Measurements from ENCODE around the gene ACACA. TPM values are rescaled to one million over a fixed set of nuclear protein-coding genes. Genes with fewer than 3 reads are reported as not detected.
A peak's percentile ranks its signal among the peaks of the same experiment; 100 is the strongest.
"Not testable (repeated sequence)": the region's sequence is repeated elsewhere in the genome, so short reads cannot be mapped to it uniquely, and the experiment has no call there.

Gene ACACA
- total RNA-seq, 2 experiments from 2014 or later, result 58.2 to 64.4 TPM

DNA sequence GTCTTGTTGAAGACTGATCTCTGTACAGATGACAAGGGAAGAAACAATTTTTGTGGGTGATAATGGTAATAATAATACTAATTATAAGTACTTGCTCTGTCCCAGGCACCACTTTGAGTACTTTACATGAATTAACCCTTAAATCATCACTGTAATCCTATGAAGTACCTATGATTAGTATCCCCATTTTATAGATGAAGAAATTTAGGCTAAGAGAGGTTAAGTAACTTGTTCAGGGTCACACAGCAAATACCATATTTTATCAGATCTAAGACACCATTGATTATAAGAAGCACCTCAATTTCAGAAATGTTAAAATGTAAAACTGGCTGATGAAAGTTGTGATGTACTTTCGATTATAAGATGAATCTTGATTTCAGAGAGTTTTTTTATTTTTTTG, 18.6 kb upstream of the ACACA start:
- H3K4me1 Mint-ChIP-seq (ENCODE audit: low read depth), result peaks cover 13% of the 10 kb centered on the region
- CTCF ChIA-PET, result interaction anchor here (1.3 kb wide), 1 partner anchor 11 kb away, joined by 4 read pairs; no protein-coding TSS in a partner anchor
- H3K4me3 Mint-ChIP-seq, result no peak overlapping the region
- POLR2A ChIA-PET, result no interaction called here
- H3K27me3 Mint-ChIP-seq, result no peaks in the 10 kb centered on the region
- intact Hi-C loops (cut with micrococcal nuclease), result no loop called here
- H3K36me3 Mint-ChIP-seq, result peaks cover 43% of the 10 kb centered on the region
- DNase-seq, result no peak
- no peaks in the 10 kb centered on the region for H3K9me3 Mint-ChIP-seq
- H3K27ac Mint-ChIP-seq, result no peak overlapping the region

GRCh38 chr17:37422971-37423625, 16.5 kb upstream of the ACACA start:
- no peak overlapping the region for H3K4me3 Mint-ChIP-seq
- CTCF ChIA-PET, result interaction anchor here (0.8 to 1.1 kb wide), 2 partner anchors 15 to 50 kb away, joined by 3 read pairs; no protein-coding TSS in a partner anchor
- POLR2A ChIA-PET, result interaction anchor here (1.0 kb wide), 1 partner anchor 12 kb away, joined by 4 read pairs; no protein-coding TSS in a partner anchor

GRCh38 chr17:37417852-37418251, 11.2 kb upstream of the ACACA start:
- H3K4me3 Mint-ChIP-seq, result no peak overlapping the region
- ChIA-PET POLR2A (no interaction called here), CTCF (interaction anchor here (1.5 kb wide), 1 partner anchor 44 kb away, joined by 4 read pairs; no protein-coding TSS in a partner anchor)
- no peak overlapping the region for H3K27ac Mint-ChIP-seq
- H3K27me3 Mint-ChIP-seq, result no peaks in the 10 kb centered on the region
- H3K4me1 Mint-ChIP-seq (ENCODE audit: low read depth), result peaks cover 8% of the 10 kb centered on the region
- H3K36me3 Mint-ChIP-seq, result peaks cover 37% of the 10 kb centered on the region
- intact Hi-C loops (cut with micrococcal nuclease), result no loop called here
- DNase-seq, result no peak
- H3K9me3 Mint-ChIP-seq, result no peaks in the 10 kb centered on the region

More at GRCh38 chr17:37422971-37423625, 16.5 kb upstream of the ACACA start:
- Mint-ChIP-seq H3K27me3 (no peaks in the 10 kb centered on the region), H3K9me3 (no peaks in the 10 kb centered on the region), H3K27ac (no peak overlapping the region), H3K4me1 (ENCODE audit: low read depth) (no peaks in the 10 kb centered on the region), H3K36me3 (peaks cover 40% of the 10 kb centered on the region)
- intact Hi-C loops (cut with micrococcal nuclease), result no loop called here
- no peak for DNase-seq

GRCh38 chr17:37413875-37414519, 7.4 kb upstream of the ACACA start:
- Mint-ChIP-seq H3K4me1 (ENCODE audit: low read depth) (peaks cover 13% of the 10 kb centered on the region), H3K36me3 (peaks cover 43% of the 10 kb centered on the region), H3K4me3 (no peak overlapping the region), H3K9me3 (no peaks in the 10 kb centered on the region), H3K27ac (no peak overlapping the region), H3K27me3 (no peaks in the 10 kb centered on the region)
- intact Hi-C loops (cut with micrococcal nuclease), result no loop called here
- DNase-seq, result no peak
- ChIA-PET POLR2A (no interaction called here), CTCF (interaction anchor here (0.8 to 1.2 kb wide), 4 partner anchors 10 to 402 kb away, joined by 3 to 4 read pairs (median 4); no protein-coding TSS in a partner anchor)

DNA sequence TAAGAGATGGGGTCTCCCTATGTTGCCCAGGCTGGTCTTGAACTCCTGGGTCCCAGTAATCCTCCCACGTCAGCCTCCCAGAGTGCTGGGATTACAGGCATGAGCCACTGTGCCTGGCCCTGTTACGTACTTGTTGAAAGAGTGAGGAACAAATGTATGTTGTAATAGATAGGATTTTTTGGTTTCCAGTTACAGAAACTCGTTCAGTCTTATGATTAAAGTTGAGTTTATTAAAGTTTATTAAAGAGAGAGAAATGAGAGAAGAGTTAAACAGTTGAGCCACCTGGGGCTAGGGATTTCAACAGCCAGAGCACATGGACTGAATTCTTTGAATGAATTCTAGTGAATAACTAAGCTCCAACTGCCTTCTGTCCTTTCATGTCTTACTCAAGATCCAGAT, 3.7 kb upstream of the ACACA start:
- Mint-ChIP-seq H3K4me1 (ENCODE audit: low read depth) (peaks cover 26% of the 10 kb centered on the region), H3K9me3 (no peaks in the 10 kb centered on the region), H3K27ac (no peak overlapping the region), H3K36me3 (peaks cover 48% of the 10 kb centered on the region), H3K4me3 (no peak overlapping the region), H3K27me3 (no peaks in the 10 kb centered on the region)
- intact Hi-C loops (cut with micrococcal nuclease), result no loop called here
- ChIA-PET POLR2A (no interaction called here), CTCF (interaction anchor here (1.2 kb wide), 1 partner anchor 37 kb away, joined by 5 read pairs; no protein-coding TSS in a partner anchor)
- no peak for DNase-seq

DNA sequence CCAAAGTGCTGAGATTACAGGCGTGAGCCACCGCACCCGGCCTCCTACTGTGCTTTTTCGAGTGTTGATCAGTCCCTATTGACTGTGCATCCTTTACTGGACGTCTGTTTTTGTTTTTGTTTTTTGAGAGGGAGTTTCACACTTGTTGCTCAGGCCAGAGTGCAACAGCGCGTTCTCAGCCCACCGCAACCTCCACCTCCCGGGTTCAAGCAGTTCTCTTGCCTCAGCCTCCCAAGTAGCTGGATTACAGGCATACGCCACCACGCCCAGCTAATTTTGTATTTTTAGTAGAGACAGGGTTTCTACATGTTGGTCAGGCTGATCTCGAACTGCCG, 1.5 kb upstream of the ACACA start:
- H3K4me1 Mint-ChIP-seq (ENCODE audit: low read depth), result peaks cover 44% of the 10 kb centered on the region
- H3K9me3 Mint-ChIP-seq; DNase-seq; intact Hi-C loops (cut with micrococcal nuclease); H3K27me3 Mint-ChIP-seq: not testable (repeated sequence)
- ChIA-PET CTCF (interaction anchor here (1.5 to 1.6 kb wide), 2 partner anchors 22 to 35 kb away, joined by 4 to 6 read pairs; no protein-coding TSS in a partner anchor), POLR2A (interaction anchor here (3.2 kb wide), 1 partner anchor 21 kb away, joined by 15 read pairs; no protein-coding TSS in a partner anchor)
- H3K36me3 Mint-ChIP-seq, result peaks cover 33% of the 10 kb centered on the region
- H3K27ac Mint-ChIP-seq, result peak overlapping the region; percentile 97
- peak overlapping the region; percentile 96 for H3K4me3 Mint-ChIP-seq

DNA sequence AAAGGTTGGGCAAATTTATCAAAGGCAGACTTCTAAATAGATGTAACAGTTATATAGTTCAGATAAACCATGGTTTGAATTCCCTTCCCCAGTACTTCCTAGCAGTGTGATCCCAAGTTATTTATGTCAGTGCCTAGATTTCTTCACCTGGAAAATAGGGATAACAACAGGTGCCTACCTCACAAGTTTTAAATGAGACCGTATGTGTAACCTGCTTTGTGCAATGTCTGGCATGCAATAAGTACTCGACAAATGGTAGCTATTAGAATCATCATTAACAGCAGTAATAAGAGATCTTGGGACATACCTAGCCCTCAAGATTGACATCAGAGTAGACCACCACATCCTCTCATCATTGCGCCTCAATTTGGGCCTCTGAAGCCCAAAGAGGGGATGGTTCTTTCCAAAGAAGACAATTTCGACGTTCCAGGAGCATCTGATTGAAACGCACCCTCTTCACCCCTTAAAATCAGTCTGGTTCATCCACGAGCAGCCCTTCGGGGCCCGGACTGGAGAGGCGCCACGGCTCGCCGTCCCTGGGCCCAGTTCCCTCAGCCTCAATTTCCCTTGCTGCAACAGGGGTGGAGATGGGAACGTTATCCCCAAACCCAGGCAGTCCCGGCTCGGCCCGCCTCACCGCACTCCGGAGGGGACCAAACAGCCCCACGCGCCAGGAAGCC, 541 bp downstream of the ACACA start:
- peaks cover 55% of the 10 kb centered on the region for H3K4me1 Mint-ChIP-seq (ENCODE audit: low read depth)
- H3K27me3 Mint-ChIP-seq, result no peaks in the 10 kb centered on the region
- H3K4me3 Mint-ChIP-seq, result peak overlapping the region; percentile 99
- intact Hi-C loops (cut with micrococcal nuclease), result loop anchor here (1.0 to 2.0 kb wide), 3 partner anchors 25 to 85 kb away; no protein-coding TSS in a partner anchor
- DNase-seq, result no peak
- H3K27ac Mint-ChIP-seq, result peak overlapping the region; percentile 96
- ChIA-PET CTCF (interaction anchor here (4.1 kb wide), 1 partner anchor 32 kb away, joined by 35 read pairs; the partner anchor contains the start of gene C17orf78), POLR2A (interaction anchor here (1.3 to 2.1 kb wide), 2 partner anchors 15 to 24 kb away, joined by 5 to 6 read pairs; no protein-coding TSS in a partner anchor)
- H3K36me3 Mint-ChIP-seq, result peaks cover 26% of the 10 kb centered on the region
- H3K9me3 Mint-ChIP-seq, result no peaks in the 10 kb centered on the region

DNA sequence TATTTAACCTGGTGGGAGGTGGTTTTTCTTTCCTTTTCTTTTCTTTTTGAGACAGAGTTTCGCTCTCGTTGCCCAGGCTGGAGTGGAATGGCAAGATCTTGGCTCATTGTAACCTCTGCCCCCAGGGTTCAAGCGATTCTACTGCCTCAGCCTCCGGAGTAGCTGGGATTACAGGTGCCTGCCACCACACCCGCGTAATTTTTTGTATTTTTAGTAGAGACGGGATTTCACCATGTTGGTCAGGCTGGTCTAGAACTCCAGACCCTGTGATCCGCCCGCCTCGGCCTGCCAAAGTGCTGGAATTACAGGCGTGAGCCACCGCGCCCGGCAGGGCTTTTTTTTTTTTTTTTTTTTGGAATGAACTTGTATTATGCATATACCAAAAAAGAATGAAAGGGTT, 1.1 kb downstream of the ACACA start:
- Mint-ChIP-seq H3K36me3 (peaks cover 20% of the 10 kb centered on the region), H3K4me3 (peak overlapping the region; percentile 99), H3K4me1 (ENCODE audit: low read depth) (peaks cover 53% of the 10 kb centered on the region), H3K27ac (peak overlapping the region; percentile 96)
- H3K27me3 Mint-ChIP-seq; intact Hi-C loops (cut with micrococcal nuclease); DNase-seq; H3K9me3 Mint-ChIP-seq: not testable (repeated sequence)
- ChIA-PET CTCF (interaction anchor here (4.1 kb wide), 1 partner anchor 31 kb away, joined by 35 read pairs; the partner anchor contains the start of gene C17orf78), POLR2A (interaction anchor here (1.3 to 2.1 kb wide), 2 partner anchors 15 to 24 kb away, joined by 5 to 6 read pairs; no protein-coding TSS in a partner anchor)

- no peaks in the 10 kb centered on the region for H3K9me3 Mint-ChIP-seq
- intact Hi-C loops (cut with micrococcal nuclease), result no loop called here
Observed at GRCh38 chr17:37400505-37400904, 6.1 kb downstream of the ACACA start.

GRCh38 chr17:37399265-37399803, 7.3 kb downstream of the ACACA start:
- Mint-ChIP-seq H3K4me1 (ENCODE audit: low read depth) (peaks cover 27% of the 10 kb centered on the region), H3K9me3 (no peaks in the 10 kb centered on the region), H3K4me3 (no peak overlapping the region), H3K27me3 (no peaks in the 10 kb centered on the region), H3K27ac (no peak overlapping the region), H3K36me3 (no peaks in the 10 kb centered on the region)
- ChIA-PET CTCF (interaction anchor here (1.7 to 2.8 kb wide), 3 partner anchors 14 to 26 kb away, joined by 7 to 47 read pairs (median 17); no protein-coding TSS in a partner anchor), POLR2A (no interaction called here)
- intact Hi-C loops (cut with micrococcal nuclease), result no loop called here
- DNase-seq, result no peak

More at GRCh38 chr17:37400505-37400904, 6.1 kb downstream of the ACACA start:
- peaks cover 37% of the 10 kb centered on the region for H3K4me1 Mint-ChIP-seq (ENCODE audit: low read depth)
- POLR2A ChIA-PET, result no interaction called here
- H3K36me3 Mint-ChIP-seq, result peaks cover 5% of the 10 kb centered on the region
- DNase-seq, result no peak
- H3K27me3 Mint-ChIP-seq, result no peaks in the 10 kb centered on the region
- no peak overlapping the region for H3K4me3 Mint-ChIP-seq
- CTCF ChIA-PET, result interaction anchor here (2.8 kb wide), 1 partner anchor 27 kb away, joined by 17 read pairs; no protein-coding TSS in a partner anchor
- no peak overlapping the region for H3K27ac Mint-ChIP-seq

GRCh38 chr17:37393352-37393751, 13.3 kb downstream of the ACACA start:
- no peaks in the 10 kb centered on the region for H3K36me3 Mint-ChIP-seq
- no peak for DNase-seq
- H3K4me1 Mint-ChIP-seq (ENCODE audit: low read depth), result peaks cover 24% of the 10 kb centered on the region

More at GRCh38 chr17:37393352-37393751, 13.3 kb downstream of the ACACA start:
- intact Hi-C loops (cut with micrococcal nuclease), result no loop called here
- Mint-ChIP-seq H3K9me3 (no peaks in the 10 kb centered on the region), H3K27ac (no peak overlapping the region), H3K27me3 (no peaks in the 10 kb centered on the region), H3K4me3 (no peak overlapping the region)
- ChIA-PET POLR2A (interaction anchor here (1.4 kb wide), 1 partner anchor 14 kb away, joined by 3 read pairs; no protein-coding TSS in a partner anchor), CTCF (interaction anchor here (5.2 kb wide), 1 partner anchor 19 kb away, joined by 41 read pairs; the partner anchor contains the start of gene C17orf78)
